OCI-LY7 (cell line): ENCODE data around the gene DNAJB7. TPM values are rescaled to one million over a fixed set of nuclear protein-coding genes. Genes with fewer than 3 reads are reported as not detected.
"Not testable (repeated sequence)": the region's sequence is repeated elsewhere in the genome, so short reads cannot be mapped to it uniquely, and the experiment has no call there.

Experiments used
- BruUV-seq: library from RNA; stranded (reverse); fragments of 400-500 nt; replicated peaks from 2 replicates; lab custom pipeline; 2021; lab: Mats Ljungman, UMichigan
- CTCF ChIA-PET: fragments of 300-600 bp; sonication (Branson Sonifier 250); formaldehyde crosslinking; loops from one replicate; lab custom pipeline; 2022; ENCODE audit warnings: antibody characterized with exemption; ENCODE audit not compliant: unreplicated experiment; lab: Charles Lee
- POLR2A ChIA-PET: fragments of 300-600 bp; sonication (Branson Sonifier 250); formaldehyde crosslinking; loops from one replicate; lab custom pipeline; 2022; ENCODE audit warnings: antibody characterized with exemption; lab: Charles Lee
- DNase-seq: peaks from one replicate; pipeline ENCODE4 v3.0.0-alpha.2; 2015; ENCODE audit warnings: low spot score
- H2AFZ ChIP-seq: fragments of 200-600 bp; sonication (generic), shearing (Covaris generic); 2 replicates; pipeline ENCODE4 v1.6.1; 2014; ENCODE audit warnings: mild to moderate bottlenecking, antibody characterized with exemption, low read length, moderate library complexity
- H3K27ac ChIP-seq: fragments of 200-600 bp; sonication (generic); 2 replicates; pipeline ENCODE4 v1.5.1; 2014; ENCODE audit warnings: mixed run types, low read depth, mild to moderate bottlenecking, moderate library complexity, low read length, inconsistent platforms; ENCODE audit not compliant: poor library complexity, severe bottlenecking
- H3K36me3 ChIP-seq: fragments of 200-600 bp; sonication (generic); 2 replicates; pipeline ENCODE4 v1.6.1; 2014; ENCODE audit warnings: mild to moderate bottlenecking, antibody characterized with exemption, low read length, moderate library complexity, mixed read lengths; ENCODE audit not compliant: insufficient read depth
- H3K4me1 ChIP-seq: fragments of 200-600 bp; sonication (generic); 2 replicates; pipeline ENCODE4 v1.5.1; 2014; ENCODE audit warnings: mild to moderate bottlenecking, low read length; ENCODE audit not compliant: insufficient read depth, poor library complexity, severe bottlenecking
- H3K4me2 ChIP-seq: fragments of 200-600 bp; sonication (generic); 2 replicates; pipeline ENCODE4 v1.6.1; 2014; ENCODE audit warnings: mild to moderate bottlenecking, low read length
- H3K4me3 ChIP-seq: fragments of 200-600 bp; sonication (generic); 2 replicates; pipeline ENCODE4 v1.5.1; 2014; ENCODE audit warnings: mild to moderate bottlenecking, low read depth, low read length; ENCODE audit not compliant: poor library complexity, severe bottlenecking
- H3K79me2 ChIP-seq: fragments of 200-600 bp; sonication (generic); 2 replicates; pipeline ENCODE4 v1.6.1; 2016; ENCODE audit warnings: low read depth, mild to moderate bottlenecking, low read length, moderate library complexity, mixed read lengths; ENCODE audit not compliant: insufficient read depth
- H3K9me2 ChIP-seq: fragments of 200-600 bp; sonication (generic); 2 replicates; pipeline ENCODE4 v1.6.1; 2016; ENCODE audit warnings: mild to moderate bottlenecking, low read length, mixed read lengths; ENCODE audit not compliant: insufficient read depth
- H3K9me3 ChIP-seq: fragments of 200-600 bp; sonication (generic); 2 replicates; pipeline ENCODE4 v1.6.1; 2014; ENCODE audit warnings: mild to moderate bottlenecking, mixed run types, low read length, mixed read lengths
- H4K20me1 ChIP-seq: fragments of 200-600 bp; sonication (generic); 2 replicates; pipeline ENCODE4 v1.6.1; 2014; ENCODE audit warnings: mild to moderate bottlenecking, antibody characterized with exemption, low read length, moderate library complexity, mixed read lengths; ENCODE audit not compliant: insufficient read depth
- CTCF ChIP-seq: fragments of 200-600 bp; sonication (generic); conservative IDR thresholded peaks from 2 replicates; pipeline ENCODE4 v1.5.1; 2014; ENCODE audit warnings: mild to moderate bottlenecking, antibody characterized with exemption, low read length, moderate library complexity, mixed read lengths
- EZH2phosphoT487 ChIP-seq: fragments of 200-600 bp; sonication (generic); IDR thresholded peaks from 2 replicates; pipeline ENCODE4 v1.6.1; 2018; ENCODE audit warnings: low read depth, borderline replicate concordance, mild to moderate bottlenecking, mixed run types, antibody characterized with exemption, low read length, moderate library complexity, mixed read lengths
- intact Hi-C: fragments of 100-400 bp; cut with micrococcal nuclease; formaldehyde crosslinking; loops from one replicate; pipeline ENCODE4 v1.10.0; 2022; ENCODE audit not compliant: unreplicated experiment
- total RNA-seq, 2 experiments: library from RNA; depleted of rRNA in 1 of 2; stranded (reverse); fragments of >200 nt in 1 of 2; shearing (Covaris generic) in 1 of 2; gene quantifications; 2 replicates each; pipeline ENCODE4 v1.2.3, GENCODE V29; 2014 to 2022

Gene DNAJB7
- total RNA-seq, 2 experiments from 2014 or later, result not detected

- H3K9me3 ChIP-seq, result no peaks in the 10 kb centered on the region
- no peaks in the 10 kb centered on the region for H4K20me1 ChIP-seq
- ChIA-PET POLR2A (no interaction called here), CTCF (no interaction called here)
- no peak for DNase-seq
- no peak overlapping the region for H3K27ac ChIP-seq
- no peaks in the 10 kb centered on the region for H3K4me1 ChIP-seq
- H3K79me2 ChIP-seq, result no peaks in the 10 kb centered on the region; the same call in 1 of the 2 replicates
- intact Hi-C loops, result no loop called here
- peaks cover 92% of the 10 kb centered on the region for H3K36me3 ChIP-seq
- no peak overlapping the region for H3K4me3 ChIP-seq
- H3K9me2 ChIP-seq, result no peaks in the 10 kb centered on the region
- no peak overlapping the region for H2AFZ ChIP-seq
- BruUV-seq, result no TSS peak
- TF ChIP-seq CTCF (no peak), EZH2phosphoT487 (no peak)
- no peak overlapping the region for H3K4me2 ChIP-seq
Measured at GRCh38 chr22:40829131-40829530, 32.8 kb downstream of the DNAJB7 start.

- intact Hi-C loops, result no loop called here
- H3K4me1 ChIP-seq, result peaks cover 9% of the 10 kb centered on the region
- TF ChIP-seq CTCF (no peak), EZH2phosphoT487 (no peak)
- ChIA-PET CTCF (no interaction called here), POLR2A (no interaction called here)
- no peaks in the 10 kb centered on the region; the same call in 1 of the 2 replicates for H3K79me2 ChIP-seq
- H3K9me3 ChIP-seq, result no peaks in the 10 kb centered on the region
- peaks cover 94% of the 10 kb centered on the region for H3K36me3 ChIP-seq
- no peaks in the 10 kb centered on the region for H3K9me2 ChIP-seq
- H3K4me2 ChIP-seq, result no peak overlapping the region
- DNase-seq, result no peak
- H2AFZ ChIP-seq, result no peak overlapping the region
- H3K4me3 ChIP-seq, result no peak overlapping the region
- H3K27ac ChIP-seq, result no peak overlapping the region
- H4K20me1 ChIP-seq, result no peaks in the 10 kb centered on the region
- BruUV-seq, result no TSS peak
Measured at GRCh38 chr22:40826984-40827741, 34.8 kb downstream of the DNAJB7 start.

DNA sequence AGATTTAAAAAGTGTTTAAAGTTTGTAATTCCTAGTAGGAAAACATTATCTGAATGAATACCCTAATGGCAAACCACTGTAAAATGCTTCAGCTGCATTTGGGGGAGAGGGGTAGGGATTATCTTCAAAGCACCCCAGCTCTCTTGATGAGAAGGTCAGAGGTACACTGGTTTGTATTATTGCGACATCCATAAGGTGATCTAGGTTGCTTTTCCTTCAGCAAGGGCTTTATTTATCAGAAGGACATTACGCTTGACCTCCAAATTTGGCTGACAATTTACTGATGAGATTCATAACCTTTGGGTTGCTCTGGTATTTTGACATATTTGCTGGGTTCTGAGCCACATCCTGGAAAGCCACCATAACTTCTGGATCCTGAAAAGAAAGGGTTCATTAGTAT is 35.6 kb downstream of the DNAJB7 start:
- intact Hi-C loops, H2AFZ ChIP-seq, H3K79me2 ChIP-seq, POLR2A ChIA-PET, H3K9me2 ChIP-seq, H3K27ac ChIP-seq, H3K4me1 ChIP-seq, H3K4me2 ChIP-seq, CTCF ChIA-PET, DNase-seq, H3K4me3 ChIP-seq, H3K9me3 ChIP-seq, H4K20me1 ChIP-seq: not testable (repeated sequence)
- H3K36me3 ChIP-seq, result peaks cover 86% of the 10 kb centered on the region
- TSS peak; percentile 88 for BruUV-seq
